ENCODE results near the gene SLC44A3. TPM values are rescaled to one million over a fixed set of nuclear protein-coding genes. Genes with fewer than 3 reads are reported as not detected.

The SLC44A3 gene
- total and polyA plus RNA-seq, 2 of the 4 experiments (the other 2 are of a cell fraction), result 0.31 to 0.54 TPM

- H2BK5ac ChIP-seq (ENCODE audit: low read depth, low read length, poor library complexity, severe bottlenecking), result peak overlapping the region; percentile 72
- TSS peak; percentile 50 for BruUV-seq (replicated peaks)
- no peaks in the 10 kb centered on the region for H3K27me3 ChIP-seq (ENCODE audit: control insufficient read depth, insufficient read depth, low read length)
- peak overlapping the region; percentile 87 for H3K27ac ChIP-seq (ENCODE audit: insufficient read depth, low read length)
- intact Hi-C loops (cut with micrococcal nuclease) (loop anchor here (10.0 kb wide), 1 partner anchor 307 kb away; the partner anchor contains the start of gene RWDD3), in situ Hi-C loops (cut with MboI; ENCODE audit: low sequenced_read_pairs) (no loop called here), dilution Hi-C loops (cut with HindIII; ENCODE audit: low sequenced_read_pairs, unreplicated experiment) (no loop called here)
- H2BK15ac ChIP-seq (ENCODE audit: low read depth, low read length), result peak overlapping the region; percentile 16; the same call in 1 of the 3 replicates
- ChIA-PET CTCF (interaction anchor here (1.0 to 1.2 kb wide), 3 partner anchors 12 to 114 kb away, joined by 3 to 7 read pairs (median 3); no protein-coding TSS in a partner anchor), POLR2A (ENCODE audit: unreplicated experiment) (interaction anchor here (0.7 to 0.9 kb wide), 2 partner anchors 88 to 114 kb away, joined by 3 to 4 read pairs; no protein-coding TSS in a partner anchor)
- WGBS, 2 experiments (ENCODE audit: extremely low coverage in 2 of 2, insufficient read length in 1 of 2), result 4% methylated on average over 5 of the region's 40 CpGs; no CpG with 5 or more reads in 1 of the 2 experiments
- H3K4me2 ChIP-seq (ENCODE audit: low read depth, low read length), result peak overlapping the region; percentile 95
- peaks cover 15% of the 10 kb centered on the region; the same call in 1 of the 2 replicates for H3K9me1 ChIP-seq (ENCODE audit: insufficient read depth, low read length)
- H2AK9ac ChIP-seq (replicated peaks; ENCODE audit: low read depth, low read length, poor library complexity), result peak overlapping the region; percentile 48
- peak overlapping the region; percentile 58 for H3K56ac ChIP-seq (ENCODE audit: extremely low read depth, insufficient read depth, low read length)
- peaks cover 5% of the 10 kb centered on the region; the same call in 1 of the 2 replicates for H3K36me3 ChIP-seq (ENCODE audit: control insufficient read depth, insufficient read depth, low read length)
- H3K4ac ChIP-seq (ENCODE audit: low read depth, low read length), result peak overlapping the region; percentile 83
- peak overlapping the region; percentile 68 for H4K5ac ChIP-seq (ENCODE audit: low read depth, low read length)
- H3K9ac ChIP-seq (ENCODE audit: low read depth, low read length), result peak overlapping the region; percentile 80
- H3K4me1 ChIP-seq (ENCODE audit: control insufficient read depth, insufficient read depth, low read length), result peaks cover 21% of the 10 kb centered on the region
- peaks cover 4 to 42% of the 10 kb centered on the region in 2 experiments; a peak in 2 of 4 replicates for H3K79me1 ChIP-seq (ENCODE audit: low read depth in 1 of 2, low read length in 2 of 2)
- peaks cover 31% of the 10 kb centered on the region for H4K20me1 ChIP-seq (ENCODE audit: insufficient read depth, low read length)
- peak overlapping the region; percentile 56 for H3K4me3 ChIP-seq (ENCODE audit: insufficient read depth, low read depth, low read length)
- peak overlapping the region; percentile 67 for H3K14ac ChIP-seq (replicated peaks; ENCODE audit: low read depth, low read length)
- peak overlapping the region; percentile 75 for H2BK120ac ChIP-seq (ENCODE audit: low read depth, low read length)
- H2AK5ac ChIP-seq (ENCODE audit: low read depth, low read length), result peak overlapping the region; percentile 69
- ATAC-seq (ENCODE audit: low read depth) (no peak), DNase-seq (peak; percentile 67)
- peak overlapping the region; percentile 55 for H3K23ac ChIP-seq (ENCODE audit: low read depth, low read length)
- H2BK20ac ChIP-seq (ENCODE audit: low read depth, low read length), result peak overlapping the region; percentile 37; the same call in 1 of the 2 replicates
- peak overlapping the region; percentile 65 for H3K18ac ChIP-seq (ENCODE audit: low read depth, low read length)
- peak overlapping the region; percentile 87 for H2AFZ ChIP-seq (replicated peaks; ENCODE audit: low read length, poor library complexity)
- H3K9me3 ChIP-seq (ENCODE audit: control insufficient read depth, insufficient read depth, low read length), result no peaks in the 10 kb centered on the region
- no peak for TF ChIP-seq MAFK (IDR thresholded peaks at IDR 0.05; ENCODE audit: low read depth, low read length)
- 0 out of 2 replicates have a peak, but pooled peaks have one; percentile 25 for TF ChIP-seq MXI1 (IDR thresholded peaks at IDR 0.05; ENCODE audit: borderline replicate concordance, low read depth, low read length)
- TF ChIP-seq RCOR1 (IDR thresholded peaks at IDR 0.05; ENCODE audit: insufficient replicate concordance, low read length), result peak; percentile 58
- TF ChIP-seq USF2 (IDR thresholded peaks at IDR 0.05; ENCODE audit: low read depth, low read length), result peak; percentile 57; the same call in 1 of the 2 replicates
- no peak for TF ChIP-seq MAZ (IDR thresholded peaks at IDR 0.05; ENCODE audit: borderline replicate concordance, low read depth, low read length)
- H4K8ac ChIP-seq (ENCODE audit: low read depth in 2 of 2, low read length in 2 of 2), result peak overlapping the region; percentile 64 to 71
- H4K91ac ChIP-seq (ENCODE audit: insufficient read depth, low read depth, low read length), result peak overlapping the region; percentile 4; the same call in 1 of the 2 replicates
Observed at GRCh38 chr1:94927405-94928175, 107.4 kb downstream of the SLC44A3 start.

Data from IMR-90 (cell line).